Transverse colon (tissue), 4 donors: Measurements from ENCODE around the gene WIPF1.

Source experiments
- EP300 ChIP-seq: sonication (generic); formaldehyde crosslinking; IDR thresholded peaks from one replicate; pipeline ENCODE4 v1.6.1; 2017; ENCODE audit warnings: antibody characterized with exemption, low read depth
- POLR2A ChIP-seq: fragments of 450-650 bp; IDR thresholded peaks from one replicate; pipeline ENCODE4 v1.6.1; 2016; ENCODE audit warnings: antibody characterized with exemption, mild to moderate bottlenecking, moderate library complexity
- POLR2AphosphoS5 ChIP-seq, 3 donors: sonication (generic); formaldehyde crosslinking; IDR thresholded peaks; one replicate each; pipeline ENCODE4 v1.6.1; 2016; ENCODE audit warnings: antibody characterized with exemption in 3 of 3
- TF ChIP-seq, protein P1 (sequence below), 5 experiments: fragments of 200-600 bp in 3 of 5; fragments of 450-650 bp in 2 of 5; sonication (generic) in 3 of 5; IDR thresholded peaks; 1 replicate in 2 of 5; 2 replicates in 3 of 5; pipeline ENCODE4 v1.5.1; 2016 to 2017; ENCODE audit warnings: antibody characterized with exemption in 5 of 5, inconsistent platforms in 3 of 5, mild to moderate bottlenecking in 2 of 5, moderate library complexity in 1 of 5

DNA sequence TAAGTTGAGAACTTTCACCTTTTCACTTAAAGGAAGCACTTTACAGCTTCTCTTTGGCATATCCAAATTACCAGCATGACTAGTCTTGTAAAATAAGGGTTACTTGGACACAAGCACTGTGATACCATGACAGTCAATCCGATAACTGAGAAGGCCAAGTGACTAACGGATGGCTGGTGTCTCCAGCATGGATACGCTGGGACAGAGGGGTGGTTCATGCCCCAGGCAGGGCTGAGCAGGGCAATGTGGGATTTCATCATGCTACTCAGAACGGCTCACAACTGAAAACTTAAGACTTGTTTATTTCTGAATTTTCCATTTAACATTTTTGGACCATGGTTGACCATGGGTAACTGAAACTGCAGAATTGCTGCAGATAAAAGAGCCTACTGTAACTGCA, 67.7 kb downstream of the WIPF1 start:
- TF ChIP-seq, protein P1, sequence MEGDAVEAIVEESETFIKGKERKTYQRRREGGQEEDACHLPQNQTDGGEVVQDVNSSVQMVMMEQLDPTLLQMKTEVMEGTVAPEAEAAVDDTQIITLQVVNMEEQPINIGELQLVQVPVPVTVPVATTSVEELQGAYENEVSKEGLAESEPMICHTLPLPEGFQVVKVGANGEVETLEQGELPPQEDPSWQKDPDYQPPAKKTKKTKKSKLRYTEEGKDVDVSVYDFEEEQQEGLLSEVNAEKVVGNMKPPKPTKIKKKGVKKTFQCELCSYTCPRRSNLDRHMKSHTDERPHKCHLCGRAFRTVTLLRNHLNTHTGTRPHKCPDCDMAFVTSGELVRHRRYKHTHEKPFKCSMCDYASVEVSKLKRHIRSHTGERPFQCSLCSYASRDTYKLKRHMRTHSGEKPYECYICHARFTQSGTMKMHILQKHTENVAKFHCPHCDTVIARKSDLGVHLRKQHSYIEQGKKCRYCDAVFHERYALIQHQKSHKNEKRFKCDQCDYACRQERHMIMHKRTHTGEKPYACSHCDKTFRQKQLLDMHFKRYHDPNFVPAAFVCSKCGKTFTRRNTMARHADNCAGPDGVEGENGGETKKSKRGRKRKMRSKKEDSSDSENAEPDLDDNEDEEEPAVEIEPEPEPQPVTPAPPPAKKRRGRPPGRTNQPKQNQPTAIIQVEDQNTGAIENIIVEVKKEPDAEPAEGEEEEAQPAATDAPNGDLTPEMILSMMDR (IDR thresholded peaks at IDR 0.05), result no peak
- TF ChIP-seq POLR2A, result no peak
- no peak for TF ChIP-seq POLR2AphosphoS5 (IDR thresholded peaks at IDR 0.05)
- TF ChIP-seq EP300, result no peak
